GM18867 (cell line): ENCODE measurements around the gene ISCA1.

Experiments used
- ATAC-seq: cut with Tn5 transposase; IDR thresholded peaks from one replicate; pipeline ENCODE4 v1.9.1; 2021; ENCODE audit warnings: mild to moderate bottlenecking, moderate library complexity; ENCODE audit not compliant: unreplicated experiment

Gene ISCA1

GRCh38 chr9:86286278-86286677 lies 3.9 kb upstream of the ISCA1 start:
- no peak for ATAC-seq

DNA sequence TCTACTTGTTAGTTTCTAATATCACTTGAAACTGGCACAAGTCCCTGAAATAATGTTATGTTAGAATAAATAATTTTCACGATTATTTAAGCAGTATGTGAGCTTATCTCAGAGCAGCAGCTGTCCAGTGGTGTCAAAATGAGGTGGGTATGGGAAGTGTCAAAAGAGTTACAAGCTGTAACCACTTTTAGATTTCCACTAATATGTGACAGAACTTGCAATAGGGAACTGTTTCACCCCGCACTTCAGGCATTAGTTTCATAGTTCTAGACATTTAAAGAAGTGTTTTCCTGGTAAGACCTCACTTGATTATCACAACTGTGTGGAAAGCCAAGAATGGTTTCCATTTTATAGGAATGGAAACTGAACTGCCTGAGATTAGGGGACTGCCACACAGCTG lies 2.9 kb upstream of the ISCA1 start:
- no peak for ATAC-seq

DNA sequence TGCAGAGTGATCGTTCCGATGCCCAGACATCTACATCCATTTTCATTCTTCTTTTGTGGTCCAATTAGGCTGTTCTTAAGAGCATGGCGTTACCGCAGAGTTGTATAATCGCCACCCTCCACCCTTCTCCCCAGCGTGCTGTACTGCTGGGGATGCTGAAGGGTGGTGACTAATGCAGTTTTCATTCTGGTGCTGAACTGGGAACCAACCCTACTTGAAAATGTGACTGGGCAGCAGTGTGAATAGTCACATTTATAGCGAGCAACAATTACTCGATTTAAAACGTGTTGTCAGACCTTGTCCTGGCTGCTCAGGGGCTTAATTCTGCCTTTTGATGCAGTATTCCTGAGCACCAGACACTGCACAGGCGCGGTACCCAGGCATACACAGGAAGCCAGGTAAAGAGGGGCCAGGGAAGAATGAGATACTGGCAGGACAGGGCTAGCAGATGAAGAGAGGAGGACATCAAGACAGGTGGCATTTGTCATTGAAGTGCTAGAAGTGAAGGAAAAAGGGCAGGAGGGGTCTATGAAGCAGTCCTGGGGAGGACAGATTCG lies 719 bp upstream of the ISCA1 start:
- ATAC-seq: peak; percentile 21

GRCh38 chr9:86281593-86282076 lies 703 bp downstream of the ISCA1 start:
- ATAC-seq: peak; percentile 30

GRCh38 chr9:86280580-86280979 lies 1.8 kb downstream of the ISCA1 start:
- no peak for ATAC-seq

- no peak for ATAC-seq
These were observed 2.5 kb downstream of the ISCA1 start for GRCh38 chr9:86279839-86280238.

DNA sequence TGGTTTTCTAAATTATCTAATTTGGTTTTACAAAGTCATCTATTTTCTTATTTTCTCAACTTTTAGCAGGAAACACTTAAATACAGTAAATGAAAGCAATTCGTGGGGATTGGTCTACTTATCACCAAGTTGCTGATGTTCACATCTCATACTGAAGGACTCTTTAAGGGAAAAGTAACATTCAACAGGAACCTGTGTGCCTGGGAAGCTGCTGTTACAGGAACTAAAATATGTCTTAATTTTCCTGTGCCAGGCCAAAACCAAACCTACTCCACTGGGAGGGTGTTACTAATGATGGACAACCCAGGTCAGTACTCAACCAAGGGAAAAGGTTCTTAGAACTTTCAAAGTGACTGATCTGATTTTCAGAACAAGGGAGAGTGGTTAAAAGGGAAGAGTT lies 5.3 kb downstream of the ISCA1 start:
- ATAC-seq: no peak

DNA sequence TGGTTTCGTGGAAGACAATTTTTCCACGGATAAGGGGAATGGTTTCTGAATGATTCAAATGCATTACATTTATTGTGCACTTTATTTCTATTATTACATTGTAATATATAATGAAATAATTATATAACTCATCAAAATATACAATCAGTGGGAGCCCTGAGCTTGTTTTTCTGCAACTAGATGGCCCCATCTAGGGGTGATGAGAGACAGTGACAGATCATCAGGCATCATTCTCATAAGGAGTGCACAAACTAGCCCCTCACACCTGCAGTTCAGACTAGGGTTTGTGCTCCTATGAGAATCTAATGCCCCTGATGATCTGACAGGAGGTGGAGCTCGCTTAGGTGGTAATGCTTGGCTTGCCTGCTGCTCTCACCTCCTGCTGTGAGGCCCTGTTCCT lies 6.4 kb downstream of the ISCA1 start:
- ATAC-seq: no peak

GRCh38 chr9:86274821-86275643 lies 7.3 kb downstream of the ISCA1 start:
- ATAC-seq: no peak

DNA sequence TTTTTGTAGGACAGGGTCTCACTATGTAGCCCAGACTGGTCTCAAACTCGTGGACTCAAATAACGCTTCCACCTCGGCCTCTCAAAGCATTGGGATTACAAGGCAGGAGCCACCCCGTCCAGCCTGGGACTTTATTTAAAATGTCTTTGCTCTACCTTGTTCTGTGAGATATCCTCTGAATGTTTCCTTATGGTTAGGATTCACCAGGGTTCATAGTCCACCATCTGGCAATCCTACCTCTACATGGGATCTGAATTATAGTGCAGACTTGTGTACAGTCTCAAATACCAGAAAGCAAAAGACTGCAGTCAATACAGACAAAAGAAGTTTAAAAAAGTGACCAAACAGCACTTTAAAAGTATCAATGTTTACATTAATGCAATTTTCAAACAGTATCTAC lies 10.1 kb downstream of the ISCA1 start:
- no peak for ATAC-seq

DNA sequence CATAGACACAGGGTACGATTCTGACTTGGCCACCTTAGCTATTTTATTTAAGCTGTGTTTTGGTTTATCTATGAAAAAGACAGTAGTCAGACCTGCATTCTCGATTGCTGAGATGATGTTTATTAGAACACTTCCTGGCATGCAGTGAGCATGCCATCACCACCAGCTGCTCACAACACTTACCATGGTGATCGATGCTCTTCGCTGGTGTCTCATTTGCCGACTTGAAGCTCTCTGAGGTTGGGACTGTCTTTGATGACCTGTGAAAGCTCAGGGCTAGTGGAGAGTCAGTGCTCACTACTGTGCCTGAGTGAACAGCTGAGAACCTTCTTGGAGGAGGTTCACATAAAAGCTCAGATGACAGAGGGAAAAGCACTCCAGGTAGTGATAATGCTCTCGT lies 18.5 kb downstream of the ISCA1 start:
- no peak for ATAC-seq

DNA sequence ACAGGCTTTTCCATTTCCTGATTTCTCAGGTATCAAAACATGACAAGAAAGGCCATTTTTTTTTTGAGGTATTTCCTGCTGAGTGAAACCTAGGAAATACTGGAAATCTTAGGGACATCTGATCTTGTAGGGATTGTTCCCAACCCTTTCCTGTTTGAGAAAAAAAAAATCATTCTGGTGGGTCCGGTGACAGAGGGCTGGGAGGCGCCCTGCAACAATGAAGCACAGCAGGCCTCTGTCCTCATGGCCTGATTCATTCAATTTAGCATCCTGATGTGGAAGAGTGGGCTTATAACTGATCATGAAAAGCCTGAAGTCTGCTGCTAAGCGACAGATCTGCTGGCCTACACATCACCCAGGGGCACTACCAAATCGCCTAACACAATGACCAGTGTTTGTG lies 19.8 kb downstream of the ISCA1 start:
- no peak for ATAC-seq

GRCh38 chr9:86259557-86259956 lies 22.8 kb downstream of the ISCA1 start, which contains the start of gene C9orf153:
C9orf153 (minus strand) TSS chr9:86259657; CDS start chr9:86229603, 30,054 bp downstream.
- ATAC-seq: no peak

GRCh38 chr9:86257391-86257790 lies 24.9 kb downstream of the ISCA1 start:
- ATAC-seq: no peak

DNA sequence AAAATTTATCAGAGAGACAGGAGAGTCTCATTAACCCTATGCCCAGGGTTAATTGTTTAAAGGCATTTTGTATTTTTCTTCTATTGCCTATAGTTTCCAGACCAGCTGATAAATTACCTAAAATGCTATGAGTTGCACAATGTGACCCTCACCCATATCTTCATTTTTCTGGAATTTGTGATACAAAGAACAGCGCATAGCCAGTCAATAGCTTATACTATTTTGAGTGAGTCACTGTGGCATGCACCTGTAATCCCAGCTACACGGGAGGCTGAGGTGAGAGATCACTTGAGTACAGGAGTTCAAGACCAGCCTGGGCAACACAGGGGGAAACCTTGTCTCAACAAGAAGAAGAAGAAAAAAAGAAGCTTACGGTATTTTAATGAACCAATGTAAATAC lies 25.7 kb downstream of the ISCA1 start:
- ATAC-seq: no peak

DNA sequence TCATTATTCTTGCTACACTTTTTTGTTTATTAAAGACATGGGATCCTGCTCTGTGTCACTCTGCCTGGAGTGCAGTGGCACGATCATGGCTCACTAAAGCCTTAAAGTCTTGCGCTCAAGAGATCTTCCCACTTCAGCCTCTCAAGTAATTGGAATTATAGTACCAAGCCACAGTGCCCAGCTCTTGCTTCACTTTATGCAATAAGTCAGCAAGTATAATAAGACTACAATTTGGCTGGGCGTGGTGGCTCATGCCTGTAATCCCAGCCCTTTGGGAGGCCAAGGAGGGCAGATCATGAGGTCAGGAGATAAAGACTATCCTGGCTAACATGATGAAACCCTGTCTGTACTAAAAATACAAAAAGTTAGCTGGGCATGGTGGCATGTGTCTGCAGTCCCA lies 28.8 kb downstream of the ISCA1 start:
- no peak for ATAC-seq

DNA sequence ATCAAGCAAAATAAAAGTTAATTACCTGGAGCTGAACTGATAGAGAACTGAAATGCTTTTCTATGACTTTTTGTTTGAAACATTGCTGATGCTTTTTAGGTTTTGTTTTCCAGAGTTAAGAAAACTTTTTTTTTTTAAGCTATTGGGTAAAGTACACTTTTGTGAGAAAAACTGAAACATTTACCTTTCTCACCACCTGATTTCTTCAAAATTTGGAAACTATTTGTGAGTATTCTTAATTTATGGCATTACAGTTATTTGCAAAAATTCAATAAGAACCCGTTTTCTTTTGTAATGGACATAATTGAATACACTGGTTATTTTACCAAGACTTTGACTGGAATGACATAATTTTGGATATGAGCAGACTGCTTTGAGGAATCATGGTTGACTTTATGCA lies 29.5 kb downstream of the ISCA1 start:
- no peak for ATAC-seq

DNA sequence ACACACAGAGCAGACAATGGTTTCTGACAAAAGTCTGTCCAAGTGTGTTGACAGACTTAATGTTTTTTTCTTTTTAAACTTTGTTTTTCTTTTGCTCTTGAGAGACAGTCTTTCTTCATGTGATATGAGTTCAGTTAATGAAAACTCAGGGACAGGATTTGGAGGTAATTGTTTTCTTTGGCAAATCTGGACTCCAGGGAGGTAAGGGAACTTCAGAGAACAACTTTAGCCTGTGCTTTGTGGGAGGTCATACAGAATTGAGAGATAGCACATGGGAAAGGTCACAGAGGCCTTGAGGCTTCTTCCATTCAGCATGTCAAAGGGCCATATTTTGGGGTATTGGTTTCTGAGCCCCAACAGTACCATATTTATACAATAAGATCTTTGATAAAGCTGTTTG lies 32.2 kb downstream of the ISCA1 start:
- ATAC-seq: no peak

DNA sequence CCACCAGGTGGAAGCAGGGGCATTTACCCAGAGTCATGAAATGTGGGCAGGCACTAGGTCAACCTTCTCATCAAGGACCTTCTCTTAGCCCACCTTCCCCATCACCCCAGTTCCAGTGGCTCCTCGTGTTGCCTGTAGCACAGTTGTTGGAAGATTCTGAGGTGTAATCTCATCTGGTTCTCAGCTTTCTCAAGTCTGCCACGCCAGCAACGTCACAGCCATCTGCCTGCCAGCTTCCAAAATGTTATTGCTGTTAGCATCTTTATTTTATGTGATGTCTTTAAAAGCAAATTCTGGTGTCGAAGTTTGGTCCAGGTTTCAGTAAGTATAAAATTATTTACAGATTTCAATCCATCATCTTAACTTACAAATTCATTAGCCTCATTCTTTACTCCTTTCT lies 33.6 kb downstream of the ISCA1 start:
- ATAC-seq: no peak

- ATAC-seq: peak; percentile 74
These were observed 35.6 kb downstream of the ISCA1 start for GRCh38 chr9:86246752-86247161.

DNA sequence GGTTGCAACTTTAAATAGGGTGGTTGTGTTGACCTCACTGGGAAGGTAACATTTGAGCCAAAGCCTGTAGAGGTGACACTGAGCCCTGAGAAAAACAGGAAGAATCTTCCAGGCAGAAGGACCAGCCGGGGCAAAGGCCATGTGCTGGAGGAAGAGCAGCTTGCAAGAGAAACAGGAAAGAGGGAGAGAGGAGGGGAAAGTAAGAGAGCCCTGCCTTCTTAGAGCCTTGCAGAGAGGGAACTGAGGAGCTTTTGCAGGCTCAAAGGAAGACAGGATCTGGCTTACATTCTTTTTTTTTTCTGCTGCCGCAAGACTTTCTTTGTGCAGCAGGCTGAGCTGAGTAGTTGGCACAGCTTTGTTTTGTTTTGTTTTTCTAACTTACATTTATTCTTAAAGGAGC lies 40.3 kb downstream of the ISCA1 start:
- no peak for ATAC-seq

DNA sequence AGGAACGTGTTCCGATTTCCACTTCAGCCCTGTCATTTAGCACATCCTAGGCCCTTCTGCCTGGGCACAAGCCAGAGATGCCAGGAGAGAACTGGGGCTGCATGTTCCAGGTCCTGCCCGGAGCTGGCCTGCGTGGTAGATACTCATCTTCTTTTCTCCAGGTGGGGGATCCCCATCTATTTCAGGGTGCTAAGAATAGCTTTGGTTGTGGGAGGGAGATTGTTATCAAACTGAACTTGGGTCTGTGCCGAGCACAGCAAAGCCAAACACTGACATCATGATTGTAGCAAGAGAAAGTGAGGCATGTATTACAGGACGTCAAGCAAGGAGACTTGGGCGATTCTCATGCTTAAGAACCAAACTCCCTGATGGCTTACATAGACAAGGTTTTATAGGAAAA lies 41.1 kb downstream of the ISCA1 start:
- ATAC-seq: no peak
